Measurements from ENCODE around the gene SIGMAR1.

Gene SIGMAR1

DNA sequence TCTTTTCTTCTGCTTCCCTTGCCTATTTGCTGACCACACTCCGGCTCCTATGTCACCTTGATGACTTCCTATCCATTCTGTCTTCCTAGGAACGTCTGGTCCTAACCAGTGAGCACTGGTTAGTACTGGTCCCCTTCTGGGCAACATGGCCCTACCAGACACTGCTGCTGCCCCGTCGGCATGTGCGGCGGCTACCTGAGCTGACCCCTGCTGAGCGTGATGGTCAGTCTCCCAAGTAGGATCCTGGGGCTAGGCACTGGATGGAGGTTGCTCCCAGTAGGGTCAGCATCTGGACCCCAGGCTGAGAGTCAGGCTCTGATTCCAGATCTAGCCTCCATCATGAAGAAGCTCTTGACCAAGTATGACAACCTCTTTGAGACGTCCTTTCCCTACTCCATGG, 11.1 kb upstream of the SIGMAR1 start:
- TF ChIP-seq, protein P1, sequence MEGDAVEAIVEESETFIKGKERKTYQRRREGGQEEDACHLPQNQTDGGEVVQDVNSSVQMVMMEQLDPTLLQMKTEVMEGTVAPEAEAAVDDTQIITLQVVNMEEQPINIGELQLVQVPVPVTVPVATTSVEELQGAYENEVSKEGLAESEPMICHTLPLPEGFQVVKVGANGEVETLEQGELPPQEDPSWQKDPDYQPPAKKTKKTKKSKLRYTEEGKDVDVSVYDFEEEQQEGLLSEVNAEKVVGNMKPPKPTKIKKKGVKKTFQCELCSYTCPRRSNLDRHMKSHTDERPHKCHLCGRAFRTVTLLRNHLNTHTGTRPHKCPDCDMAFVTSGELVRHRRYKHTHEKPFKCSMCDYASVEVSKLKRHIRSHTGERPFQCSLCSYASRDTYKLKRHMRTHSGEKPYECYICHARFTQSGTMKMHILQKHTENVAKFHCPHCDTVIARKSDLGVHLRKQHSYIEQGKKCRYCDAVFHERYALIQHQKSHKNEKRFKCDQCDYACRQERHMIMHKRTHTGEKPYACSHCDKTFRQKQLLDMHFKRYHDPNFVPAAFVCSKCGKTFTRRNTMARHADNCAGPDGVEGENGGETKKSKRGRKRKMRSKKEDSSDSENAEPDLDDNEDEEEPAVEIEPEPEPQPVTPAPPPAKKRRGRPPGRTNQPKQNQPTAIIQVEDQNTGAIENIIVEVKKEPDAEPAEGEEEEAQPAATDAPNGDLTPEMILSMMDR (IDR thresholded peaks at IDR 0.05; ENCODE audit: low read depth, low read length), result no peak
- no peak for TF ChIP-seq POLR2A (IDR thresholded peaks at IDR 0.05; ENCODE audit: extremely low read depth, insufficient read length)
- no peak for TF ChIP-seq MAX (IDR thresholded peaks at IDR 0.05; ENCODE audit: low read depth, low read length)
- TF ChIP-seq MYC (IDR thresholded peaks at IDR 0.05; ENCODE audit: low read depth, low read length), result no peak
- no peak for DNase-seq (ENCODE audit: low read depth)
- no peak overlapping the region for H3K4me3 ChIP-seq (ENCODE audit: low read depth, low read length)

DNA sequence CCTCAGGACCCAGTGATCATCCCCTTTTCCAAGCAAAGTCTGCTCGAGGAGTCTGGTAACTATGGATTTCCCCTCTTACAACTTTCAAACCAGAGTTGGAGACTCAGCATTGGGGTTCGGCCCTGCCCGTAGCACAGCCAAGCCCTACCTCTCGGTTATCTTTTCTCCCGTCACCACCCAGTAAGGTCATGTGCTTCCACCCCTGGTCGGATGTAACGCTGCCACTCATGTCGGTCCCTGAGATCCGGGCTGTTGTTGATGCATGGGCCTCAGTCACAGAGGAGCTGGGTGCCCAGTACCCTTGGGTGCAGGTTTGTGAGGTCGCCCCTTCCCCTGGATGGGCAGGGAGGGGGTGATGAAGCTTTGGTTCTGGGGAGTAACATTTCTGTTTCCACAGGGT, 10.1 kb upstream of the SIGMAR1 start:
- peak overlapping the region; percentile 92 for H3K4me3 ChIP-seq (ENCODE audit: low read depth, low read length)
- no peak for DNase-seq (ENCODE audit: low read depth)
- TF ChIP-seq MAX (IDR thresholded peaks at IDR 0.05; ENCODE audit: low read depth, low read length) (no peak), MYC (IDR thresholded peaks at IDR 0.05; ENCODE audit: low read depth, low read length) (no peak), POLR2A (IDR thresholded peaks at IDR 0.05; ENCODE audit: extremely low read depth, insufficient read length) (no peak)
- TF ChIP-seq, protein P1 (IDR thresholded peaks at IDR 0.05; ENCODE audit: low read depth, low read length), result no peak

DNA sequence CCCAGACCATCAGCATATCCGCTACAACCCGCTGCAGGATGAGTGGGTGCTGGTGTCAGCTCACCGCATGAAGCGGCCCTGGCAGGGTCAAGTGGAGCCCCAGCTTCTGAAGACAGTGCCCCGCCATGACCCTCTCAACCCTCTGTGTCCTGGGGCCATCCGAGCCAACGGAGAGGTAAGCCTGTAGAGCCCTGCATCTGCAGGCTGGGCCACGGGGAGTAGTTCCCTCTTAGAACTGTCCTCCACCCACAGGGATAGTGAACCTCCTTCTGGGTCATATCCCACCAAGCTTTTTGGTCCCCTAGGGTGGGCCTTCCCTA, 9.5 kb upstream of the SIGMAR1 start:
- TF ChIP-seq, protein P1 (IDR thresholded peaks at IDR 0.05; ENCODE audit: low read depth, low read length), result no peak
- TF ChIP-seq MYC (IDR thresholded peaks at IDR 0.05; ENCODE audit: low read depth, low read length) (0 out of 2 replicates have a peak, but pooled peaks have one; percentile 44), MAX (IDR thresholded peaks at IDR 0.05; ENCODE audit: low read depth, low read length) (peak; percentile 66)
- DNase-seq (ENCODE audit: low read depth), result no peak
- peak overlapping the region; percentile 92 for H3K4me3 ChIP-seq (ENCODE audit: low read depth, low read length)

- H3K4me3 ChIP-seq (ENCODE audit: low read depth, low read length), result peak within 1 kb of the TSS; percentile 92
- DNase-seq (ENCODE audit: low read depth), result peak; percentile 98
- TF ChIP-seq MYC (IDR thresholded peaks at IDR 0.05; ENCODE audit: low read depth, low read length) (peak; percentile 68), MAX (IDR thresholded peaks at IDR 0.05; ENCODE audit: low read depth, low read length) (peak; percentile 99), POLR2A (IDR thresholded peaks at IDR 0.05; ENCODE audit: extremely low read depth, insufficient read length) (peak; percentile 89)
- TF ChIP-seq, protein P1 (IDR thresholded peaks at IDR 0.05; ENCODE audit: low read depth, low read length), result peak; percentile 86
These were observed 8.9 kb upstream of the SIGMAR1 start, which contains the start of gene GALT for GRCh38 chr9:34646211-34647083. Gene GALT, plus strand, starts transcription at chr9:34646675. Its CDS starts 30 bp downstream, at chr9:34646705.

GRCh38 chr9:34644766-34645314, 7.3 kb upstream of the SIGMAR1 start:
- no peak overlapping the region for H3K4me3 ChIP-seq (ENCODE audit: low read depth, low read length)
- DNase-seq (ENCODE audit: low read depth), result no peak
- TF ChIP-seq POLR2A (IDR thresholded peaks at IDR 0.05; ENCODE audit: extremely low read depth, insufficient read length) (no peak), MAX (IDR thresholded peaks at IDR 0.05; ENCODE audit: low read depth, low read length) (no peak), MYC (IDR thresholded peaks at IDR 0.05; ENCODE audit: low read depth, low read length) (no peak)
- TF ChIP-seq, protein P1 (IDR thresholded peaks at IDR 0.05; ENCODE audit: low read depth, low read length), result no peak
